WTC11 (cell line): ENCODE data around the gene CHRNG. TPM values are rescaled to one million over a fixed set of nuclear protein-coding genes. Genes with fewer than 3 reads are reported as not detected.

ENCODE experiments used
- ATAC-seq: fragments of 200-7000 bp; cut with Tn5 transposase; 2 replicates; pipeline ENCODE4 v1.10.0; 2021; ENCODE audit warnings: mild to moderate bottlenecking, moderate library complexity
- CTCF ChIA-PET: fragments of 300-600 bp; sonication (Branson Sonifier 250); formaldehyde crosslinking; loops from one replicate; lab custom pipeline; 2021; ENCODE audit warnings: antibody characterized with exemption; lab: Charles Lee
- POLR2A ChIA-PET: fragments of 350-600 bp; sonication (Branson Sonifier 250); formaldehyde crosslinking; loops from one replicate; lab custom pipeline; 2021; ENCODE audit warnings: antibody characterized with exemption; lab: Charles Lee
- DNase-seq: peaks from one replicate; pipeline ENCODE4 v3.0.0; 2021; ENCODE audit warnings: low spot score
- H3K27ac Mint-ChIP-seq: 2 replicates; pipeline ENCODE4 v1.8.0; 2021; ENCODE audit warnings: mixed read lengths
- H3K27me3 Mint-ChIP-seq: 2 replicates; pipeline ENCODE4 v1.8.0; 2021; ENCODE audit warnings: low read depth, mild to moderate bottlenecking, moderate library complexity, mixed read lengths
- H3K36me3 Mint-ChIP-seq: 2 replicates; pipeline ENCODE4 v1.8.0; 2021; ENCODE audit warnings: mixed read lengths
- H3K4me1 Mint-ChIP-seq: 2 replicates; pipeline ENCODE4 v1.8.0; 2022; ENCODE audit warnings: mixed read lengths
- H3K4me3 Mint-ChIP-seq: 2 replicates; pipeline ENCODE4 v1.8.0; 2021; ENCODE audit warnings: mild to moderate bottlenecking, moderate library complexity, mixed read lengths
- H3K9me3 Mint-ChIP-seq: 2 replicates; pipeline ENCODE4 v1.8.0; 2021; ENCODE audit warnings: mixed read lengths
- ATF6 ChIP-seq: sonication (generic); formaldehyde crosslinking; IDR thresholded peaks from 2 replicates; pipeline ENCODE4 v1.8.1; 2023; ENCODE audit warnings: mild to moderate bottlenecking, missing genetic modification reagents
- E2F5 ChIP-seq: sonication (generic); formaldehyde crosslinking; IDR thresholded peaks from 2 replicates; pipeline ENCODE4 v1.8.1; 2022; ENCODE audit warnings: mild to moderate bottlenecking, moderate library complexity, missing genetic modification reagents
- ETV6 ChIP-seq: sonication (generic); formaldehyde crosslinking; IDR thresholded peaks from 2 replicates; pipeline ENCODE4 v1.8.1; 2022; ENCODE audit warnings: mild to moderate bottlenecking, missing genetic modification reagents
- FOXP1 ChIP-seq: sonication (generic); formaldehyde crosslinking; IDR thresholded peaks from 2 replicates; pipeline ENCODE4 v1.8.0; 2022; ENCODE audit warnings: missing genetic modification reagents, mild to moderate bottlenecking, moderate library complexity, borderline replicate concordance
- IRF2 ChIP-seq: sonication (generic); formaldehyde crosslinking; IDR thresholded peaks from 2 replicates; pipeline ENCODE4 v1.8.0; 2022; ENCODE audit warnings: low read depth, missing genetic modification reagents, borderline replicate concordance
- MAX ChIP-seq: sonication (generic); formaldehyde crosslinking; IDR thresholded peaks from 2 replicates; pipeline ENCODE4 v1.8.0; 2022; ENCODE audit warnings: mild to moderate bottlenecking, missing genetic modification reagents
- NFYB ChIP-seq: sonication (generic); formaldehyde crosslinking; conservative IDR thresholded peaks from 2 replicates; pipeline ENCODE4 v1.8.0; 2022; ENCODE audit warnings: low read depth, missing genetic modification reagents
- OVOL2 ChIP-seq: fragments of 250-450 bp; sonication (Bioruptor Pico); IDR thresholded peaks from 2 replicates; pipeline ENCODE4 v1.9.0; 2021; ENCODE audit warnings: mild to moderate bottlenecking, borderline replicate concordance
- RELA ChIP-seq: sonication (generic); formaldehyde crosslinking; IDR thresholded peaks from 2 replicates; pipeline ENCODE4 v1.8.1; 2022; ENCODE audit warnings: missing genetic modification reagents, mild to moderate bottlenecking, borderline replicate concordance
- SMAD4 ChIP-seq: sonication (generic); formaldehyde crosslinking; IDR thresholded peaks from 2 replicates; pipeline ENCODE4 v1.8.0; 2022; ENCODE audit warnings: mild to moderate bottlenecking, missing genetic modification reagents
- TEAD1 ChIP-seq: sonication (generic); formaldehyde crosslinking; IDR thresholded peaks from 2 replicates; pipeline ENCODE4 v1.8.0; 2022; ENCODE audit warnings: mild to moderate bottlenecking, missing genetic modification reagents
- ZNF121 ChIP-seq: sonication (generic); formaldehyde crosslinking; IDR thresholded peaks from 2 replicates; pipeline ENCODE4 v1.8.0; 2023; ENCODE audit warnings: missing genetic modification reagents
- ZNF219 ChIP-seq: sonication (generic); formaldehyde crosslinking; IDR thresholded peaks from 2 replicates; pipeline ENCODE4 v1.8.0; 2023; ENCODE audit warnings: missing genetic modification reagents, mild to moderate bottlenecking, borderline replicate concordance
- ZNF396 ChIP-seq: fragments of 250-450 bp; sonication (Bioruptor Pico); IDR thresholded peaks from 2 replicates; pipeline ENCODE4 v1.8.0; 2021; ENCODE audit warnings: mild to moderate bottlenecking, moderate library complexity, borderline replicate concordance
- total RNA-seq: library from RNA; stranded (reverse); gene quantifications from 3 replicates; pipeline ENCODE4 v1.2.3, GENCODE V29; 2021
- TF ChIP-seq, protein P1 (sequence below): fragments of 250-450 bp; sonication (Bioruptor Pico); IDR thresholded peaks from 2 replicates; pipeline ENCODE4 v1.8.0; 2021; ENCODE audit warnings: mild to moderate bottlenecking
- TF ChIP-seq, protein P2 (sequence below): fragments of 250-450 bp; sonication (Bioruptor Pico); IDR thresholded peaks from 2 replicates; pipeline ENCODE4 v1.9.0; 2021; ENCODE audit warnings: mild to moderate bottlenecking
- TF ChIP-seq, protein P3 (sequence below): fragments of 250-450 bp; sonication (Bioruptor Pico); IDR thresholded peaks from 2 replicates; pipeline ENCODE4 v2.1.2; 2022; ENCODE audit warnings: mild to moderate bottlenecking, moderate library complexity
- TF ChIP-seq, protein P4 (sequence below): sonication (generic); formaldehyde crosslinking; IDR thresholded peaks from 2 replicates; pipeline ENCODE4 v1.8.1; 2022; ENCODE audit warnings: mild to moderate bottlenecking, missing genetic modification reagents, moderate library complexity, borderline replicate concordance

Gene CHRNG
- total RNA-seq, 1 experiment from 2014 or later, result 0.20 TPM

DNA sequence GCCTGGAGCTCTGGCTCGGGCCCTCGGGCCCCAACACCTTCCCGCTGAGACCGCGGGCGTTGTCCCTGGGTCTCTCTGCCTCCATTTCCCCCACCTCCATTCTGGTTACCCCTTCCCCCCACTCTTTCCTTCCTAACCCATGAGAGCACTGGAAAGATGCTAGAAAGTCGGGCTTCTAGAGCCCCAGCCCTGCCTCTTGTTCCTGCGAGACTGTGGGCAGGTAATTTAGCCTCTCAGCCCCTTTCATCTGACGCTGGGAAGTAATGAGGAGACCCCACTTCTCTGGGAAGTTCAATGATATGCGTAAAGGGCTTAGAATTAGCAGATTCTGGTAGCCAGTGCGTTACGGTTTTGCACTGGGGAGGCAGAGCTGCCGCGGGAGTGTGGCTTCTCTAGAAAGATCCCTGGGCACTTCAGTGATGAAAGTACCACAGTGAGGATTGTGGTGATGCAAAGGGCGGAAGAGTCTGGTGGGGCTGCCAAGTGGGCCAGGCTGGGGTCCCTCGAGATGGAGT, 35.6 kb upstream of the CHRNG start:
- Mint-ChIP-seq H3K9me3 (no peaks in the 10 kb centered on the region), H3K4me1 (peaks cover 22% of the 10 kb centered on the region), H3K27me3 (peaks cover 50% of the 10 kb centered on the region), H3K27ac (no peak overlapping the region), H3K36me3 (no peaks in the 10 kb centered on the region), H3K4me3 (peak overlapping the region; percentile 95)
- ATAC-seq (no peak), DNase-seq (no peak)
- POLR2A ChIA-PET, result no interaction called here
- CTCF ChIA-PET, result interaction anchor here (1.0 to 3.1 kb wide), 5 partner anchors 17 to 169 kb away, joined by 3 to 21 read pairs (median 4); partner anchors contain the start of gene PRSS56
- no peak for TF ChIP-seq E2F5 (CRISPR knock-in tag)
- TF ChIP-seq, protein P1, sequence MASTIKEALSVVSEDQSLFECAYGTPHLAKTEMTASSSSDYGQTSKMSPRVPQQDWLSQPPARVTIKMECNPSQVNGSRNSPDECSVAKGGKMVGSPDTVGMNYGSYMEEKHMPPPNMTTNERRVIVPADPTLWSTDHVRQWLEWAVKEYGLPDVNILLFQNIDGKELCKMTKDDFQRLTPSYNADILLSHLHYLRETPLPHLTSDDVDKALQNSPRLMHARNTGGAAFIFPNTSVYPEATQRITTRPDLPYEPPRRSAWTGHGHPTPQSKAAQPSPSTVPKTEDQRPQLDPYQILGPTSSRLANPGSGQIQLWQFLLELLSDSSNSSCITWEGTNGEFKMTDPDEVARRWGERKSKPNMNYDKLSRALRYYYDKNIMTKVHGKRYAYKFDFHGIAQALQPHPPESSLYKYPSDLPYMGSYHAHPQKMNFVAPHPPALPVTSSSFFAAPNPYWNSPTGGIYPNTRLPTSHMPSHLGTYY (CRISPR knock-in tag), result no peak
- TF ChIP-seq, protein P2, sequence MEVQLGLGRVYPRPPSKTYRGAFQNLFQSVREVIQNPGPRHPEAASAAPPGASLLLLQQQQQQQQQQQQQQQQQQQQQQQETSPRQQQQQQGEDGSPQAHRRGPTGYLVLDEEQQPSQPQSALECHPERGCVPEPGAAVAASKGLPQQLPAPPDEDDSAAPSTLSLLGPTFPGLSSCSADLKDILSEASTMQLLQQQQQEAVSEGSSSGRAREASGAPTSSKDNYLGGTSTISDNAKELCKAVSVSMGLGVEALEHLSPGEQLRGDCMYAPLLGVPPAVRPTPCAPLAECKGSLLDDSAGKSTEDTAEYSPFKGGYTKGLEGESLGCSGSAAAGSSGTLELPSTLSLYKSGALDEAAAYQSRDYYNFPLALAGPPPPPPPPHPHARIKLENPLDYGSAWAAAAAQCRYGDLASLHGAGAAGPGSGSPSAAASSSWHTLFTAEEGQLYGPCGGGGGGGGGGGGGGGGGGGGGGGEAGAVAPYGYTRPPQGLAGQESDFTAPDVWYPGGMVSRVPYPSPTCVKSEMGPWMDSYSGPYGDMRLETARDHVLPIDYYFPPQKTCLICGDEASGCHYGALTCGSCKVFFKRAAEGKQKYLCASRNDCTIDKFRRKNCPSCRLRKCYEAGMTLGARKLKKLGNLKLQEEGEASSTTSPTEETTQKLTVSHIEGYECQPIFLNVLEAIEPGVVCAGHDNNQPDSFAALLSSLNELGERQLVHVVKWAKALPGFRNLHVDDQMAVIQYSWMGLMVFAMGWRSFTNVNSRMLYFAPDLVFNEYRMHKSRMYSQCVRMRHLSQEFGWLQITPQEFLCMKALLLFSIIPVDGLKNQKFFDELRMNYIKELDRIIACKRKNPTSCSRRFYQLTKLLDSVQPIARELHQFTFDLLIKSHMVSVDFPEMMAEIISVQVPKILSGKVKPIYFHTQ (CRISPR knock-in tag), result no peak
- TF ChIP-seq ZNF219 (CRISPR knock-in tag), result no peak
- no peak for TF ChIP-seq SMAD4 (CRISPR knock-in tag)
- no peak for TF ChIP-seq OVOL2 (CRISPR knock-in tag)
- TF ChIP-seq MAX (CRISPR knock-in tag), result no peak
- TF ChIP-seq IRF2 (CRISPR knock-in tag), result no peak
- no peak for TF ChIP-seq ZNF121 (CRISPR knock-in tag)
- no peak for TF ChIP-seq ETV6 (CRISPR knock-in tag)
- no peak for TF ChIP-seq RELA (CRISPR knock-in tag)
- no peak for TF ChIP-seq FOXP1 (CRISPR knock-in tag)
- TF ChIP-seq, protein P3, sequence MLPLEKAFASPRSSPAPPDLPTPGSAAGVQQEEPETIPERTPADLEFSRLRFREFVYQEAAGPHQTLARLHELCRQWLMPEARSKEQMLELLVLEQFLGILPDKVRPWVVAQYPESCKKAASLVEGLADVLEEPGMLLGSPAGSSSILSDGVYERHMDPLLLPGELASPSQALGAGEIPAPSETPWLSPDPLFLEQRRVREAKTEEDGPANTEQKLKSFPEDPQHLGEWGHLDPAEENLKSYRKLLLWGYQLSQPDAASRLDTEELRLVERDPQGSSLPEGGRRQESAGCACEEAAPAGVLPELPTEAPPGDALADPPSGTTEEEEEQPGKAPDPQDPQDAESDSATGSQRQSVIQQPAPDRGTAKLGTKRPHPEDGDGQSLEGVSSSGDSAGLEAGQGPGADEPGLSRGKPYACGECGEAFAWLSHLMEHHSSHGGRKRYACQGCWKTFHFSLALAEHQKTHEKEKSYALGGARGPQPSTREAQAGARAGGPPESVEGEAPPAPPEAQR (CRISPR knock-in tag), result no peak
- no peak for TF ChIP-seq TEAD1 (CRISPR knock-in tag)
- no peak for TF ChIP-seq ZNF396
- TF ChIP-seq, protein P4, sequence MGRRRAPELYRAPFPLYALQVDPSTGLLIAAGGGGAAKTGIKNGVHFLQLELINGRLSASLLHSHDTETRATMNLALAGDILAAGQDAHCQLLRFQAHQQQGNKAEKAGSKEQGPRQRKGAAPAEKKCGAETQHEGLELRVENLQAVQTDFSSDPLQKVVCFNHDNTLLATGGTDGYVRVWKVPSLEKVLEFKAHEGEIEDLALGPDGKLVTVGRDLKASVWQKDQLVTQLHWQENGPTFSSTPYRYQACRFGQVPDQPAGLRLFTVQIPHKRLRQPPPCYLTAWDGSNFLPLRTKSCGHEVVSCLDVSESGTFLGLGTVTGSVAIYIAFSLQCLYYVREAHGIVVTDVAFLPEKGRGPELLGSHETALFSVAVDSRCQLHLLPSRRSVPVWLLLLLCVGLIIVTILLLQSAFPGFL (CRISPR knock-in tag), result no peak
- no peak for TF ChIP-seq NFYB (CRISPR knock-in tag)
- TF ChIP-seq ATF6, result no peak
- TF ChIP-seq, all 79 proteins: peak for 0
